CD4-positive, alpha-beta T cell treated with Interleukin-2 at 100 ng/mL for 4 hours (primary cell): ENCODE measurements around the gene C6orf62.
A peak's percentile ranks its signal among the peaks of the same experiment; 100 is the strongest.
"Not testable (repeated sequence)": the region's sequence is repeated elsewhere in the genome, so short reads cannot be mapped to it uniquely, and the experiment has no call there.

Experiments used
- DNase-seq: peaks from one replicate; pipeline ENCODE4 v3.0.0-alpha.2; 2020; ENCODE audit warnings: low spot score

C6orf62 gene

GRCh38 chr6:24668066-24668996 lies 50.6 kb downstream of the C6orf62 start:
- not testable (repeated sequence) for DNase-seq

DNA sequence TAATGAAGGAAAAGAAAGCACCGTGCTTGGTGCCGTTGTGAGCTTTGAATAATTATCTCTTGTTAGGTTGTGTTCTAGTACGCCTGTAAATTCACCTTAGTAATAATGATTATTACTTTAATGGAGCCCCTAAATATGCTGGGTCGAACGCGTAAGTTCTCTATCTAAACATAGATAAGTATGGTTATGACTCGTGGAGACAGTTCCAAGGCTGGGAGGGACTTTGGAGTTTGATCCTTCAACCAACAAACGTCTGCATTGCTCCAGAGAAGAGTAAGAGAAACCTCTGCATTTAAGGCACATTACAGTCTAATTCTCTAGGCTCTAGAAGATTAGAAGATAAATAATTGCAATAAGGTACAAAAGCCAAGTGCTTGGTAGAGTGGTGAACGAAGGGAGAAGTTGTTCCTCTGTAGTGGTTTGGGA lies 51.6 kb downstream of the C6orf62 start:
- no peak for DNase-seq

DNA sequence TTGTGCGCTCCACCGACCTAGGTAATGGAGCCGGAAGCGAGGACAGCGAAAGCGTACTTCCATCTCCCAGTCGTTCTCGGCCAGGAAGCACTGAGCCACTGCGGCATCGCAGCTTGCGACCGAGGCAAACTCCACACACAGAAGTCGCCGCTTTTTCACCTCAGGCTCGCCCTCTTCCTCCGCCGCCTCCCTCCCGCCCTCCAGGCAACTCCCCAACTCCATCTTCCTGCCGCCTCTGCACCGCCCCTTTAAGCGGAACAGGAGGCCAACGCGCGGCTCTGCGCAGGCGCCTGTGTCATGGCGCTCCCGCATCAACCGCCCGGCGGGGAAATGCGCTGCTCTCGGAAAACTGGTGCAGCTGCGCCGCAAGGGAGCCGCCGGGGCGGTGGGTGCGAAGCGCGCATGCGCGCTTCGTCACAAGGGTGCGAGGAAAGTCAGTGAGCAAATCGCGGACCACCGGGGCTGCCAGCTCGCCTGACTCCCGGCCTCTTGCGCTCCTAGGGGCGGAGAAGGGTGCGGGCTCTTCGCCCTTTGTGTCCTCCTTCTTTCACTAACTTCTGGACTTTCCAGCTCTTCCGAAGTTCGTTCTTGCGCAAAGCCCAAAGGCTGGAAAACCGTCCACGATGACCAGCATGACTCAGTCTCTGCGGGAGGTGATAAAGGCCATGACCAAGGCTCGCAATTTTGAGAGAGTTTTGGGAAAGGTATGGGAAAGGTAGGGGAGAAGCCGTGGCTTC lies 52.1 kb downstream of the C6orf62 start, which contains the start of the genes ACOT13 and TDP2:
Gene ACOT13, plus strand, starts transcription at position 437 of the 737 bp plus-strand sequence. Its CDS starts 187 bp downstream, at position 624.
Gene TDP2, minus strand, starts transcription at position 259 of the 737 bp plus-strand sequence. Its CDS starts 37 bp downstream, at position 222.
- peak; percentile 97 for DNase-seq

- DNase-seq = peak; percentile 49
These were observed 52.8 kb downstream of the C6orf62 start for GRCh38 chr6:24666097-24666640.

DNA sequence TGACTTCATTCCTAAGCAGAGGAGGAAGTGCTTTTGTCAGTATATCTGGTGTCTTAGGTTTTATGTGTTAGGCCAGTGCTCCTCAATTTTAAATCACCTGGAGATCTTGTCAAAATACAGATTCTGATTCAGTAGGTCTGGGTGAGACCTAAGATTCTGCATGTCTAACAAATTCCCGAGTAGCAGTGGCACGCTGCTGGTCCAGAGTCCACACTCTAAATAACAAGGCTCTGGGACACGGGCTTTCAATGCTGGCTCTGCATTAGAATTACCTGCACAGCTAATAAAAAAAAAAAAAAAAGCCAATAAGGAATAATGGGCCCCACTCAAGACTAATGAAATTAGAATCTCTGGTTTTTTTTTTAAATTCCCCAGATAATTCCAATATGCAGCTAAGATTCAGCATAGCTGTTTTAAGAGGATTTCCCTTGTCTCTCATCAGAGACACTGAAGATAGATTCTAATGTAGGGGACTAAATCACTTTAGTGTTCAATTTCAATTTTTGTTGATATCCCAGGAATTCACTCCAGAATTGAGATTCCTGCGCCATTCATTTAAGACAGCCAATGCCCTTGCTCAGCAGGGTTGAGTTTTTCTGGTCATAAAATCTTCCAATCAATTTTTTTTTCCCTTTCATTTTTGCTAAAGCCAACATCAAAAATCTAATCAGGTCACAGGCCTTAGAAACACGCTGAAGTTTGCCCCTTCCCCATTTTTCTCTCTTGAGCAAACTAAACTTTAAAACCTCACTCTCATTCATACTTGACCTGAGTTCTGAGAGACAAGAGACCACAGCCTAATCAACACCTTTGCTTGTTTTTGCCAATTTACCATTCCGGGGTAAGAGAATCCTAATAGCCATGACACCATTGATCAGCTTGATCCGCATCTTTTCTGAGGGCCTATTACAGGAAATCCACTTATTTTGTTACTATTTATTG lies 54.6 kb downstream of the C6orf62 start:
- no peak for DNase-seq

DNA sequence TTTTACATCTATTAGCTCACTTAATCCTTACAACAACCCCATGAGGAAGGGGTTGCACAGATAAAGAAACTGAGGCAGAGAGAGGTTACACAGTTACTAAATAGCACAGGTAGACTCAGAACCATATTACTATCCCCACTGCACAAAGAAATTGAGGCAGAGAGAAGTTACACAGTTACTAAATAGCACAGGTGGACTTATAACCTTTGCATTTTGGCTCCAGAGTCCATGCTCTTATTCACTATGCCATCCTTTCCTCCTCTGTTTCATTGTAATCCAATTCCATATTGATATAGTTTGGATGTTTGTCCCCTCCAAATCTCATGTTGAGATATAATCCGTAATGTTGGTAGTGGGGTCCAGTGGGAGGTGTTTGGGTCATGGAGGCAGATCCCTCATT lies 55.8 kb downstream of the C6orf62 start:
- no peak for DNase-seq

GRCh38 chr6:24662236-24662635 lies 56.7 kb downstream of the C6orf62 start:
- no peak for DNase-seq

DNA sequence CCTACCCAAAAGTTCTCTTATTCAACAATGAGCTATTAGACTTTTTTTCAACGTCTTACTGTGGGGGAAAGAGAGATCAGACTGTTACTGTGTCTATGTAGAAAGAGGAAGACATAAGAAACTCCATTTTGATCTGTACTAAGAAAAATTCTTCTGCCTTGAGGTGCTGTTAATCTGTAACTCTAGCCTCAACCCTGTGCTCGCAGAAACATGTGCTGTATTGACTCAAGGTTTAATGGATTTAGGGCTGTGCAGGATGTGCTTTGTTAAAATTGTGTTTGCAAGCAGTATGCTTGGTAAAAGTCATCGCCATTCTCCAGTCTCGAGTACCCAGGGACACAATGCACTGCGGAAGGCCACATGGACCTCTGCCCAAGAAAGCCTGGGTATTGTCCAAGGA lies 57.2 kb downstream of the C6orf62 start:
- not testable (repeated sequence) for DNase-seq

GRCh38 chr6:24660105-24660504 lies 58.8 kb downstream of the C6orf62 start:
- no peak for DNase-seq

- no peak for DNase-seq
These were observed 59.4 kb downstream of the C6orf62 start for GRCh38 chr6:24659561-24659960.

DNA sequence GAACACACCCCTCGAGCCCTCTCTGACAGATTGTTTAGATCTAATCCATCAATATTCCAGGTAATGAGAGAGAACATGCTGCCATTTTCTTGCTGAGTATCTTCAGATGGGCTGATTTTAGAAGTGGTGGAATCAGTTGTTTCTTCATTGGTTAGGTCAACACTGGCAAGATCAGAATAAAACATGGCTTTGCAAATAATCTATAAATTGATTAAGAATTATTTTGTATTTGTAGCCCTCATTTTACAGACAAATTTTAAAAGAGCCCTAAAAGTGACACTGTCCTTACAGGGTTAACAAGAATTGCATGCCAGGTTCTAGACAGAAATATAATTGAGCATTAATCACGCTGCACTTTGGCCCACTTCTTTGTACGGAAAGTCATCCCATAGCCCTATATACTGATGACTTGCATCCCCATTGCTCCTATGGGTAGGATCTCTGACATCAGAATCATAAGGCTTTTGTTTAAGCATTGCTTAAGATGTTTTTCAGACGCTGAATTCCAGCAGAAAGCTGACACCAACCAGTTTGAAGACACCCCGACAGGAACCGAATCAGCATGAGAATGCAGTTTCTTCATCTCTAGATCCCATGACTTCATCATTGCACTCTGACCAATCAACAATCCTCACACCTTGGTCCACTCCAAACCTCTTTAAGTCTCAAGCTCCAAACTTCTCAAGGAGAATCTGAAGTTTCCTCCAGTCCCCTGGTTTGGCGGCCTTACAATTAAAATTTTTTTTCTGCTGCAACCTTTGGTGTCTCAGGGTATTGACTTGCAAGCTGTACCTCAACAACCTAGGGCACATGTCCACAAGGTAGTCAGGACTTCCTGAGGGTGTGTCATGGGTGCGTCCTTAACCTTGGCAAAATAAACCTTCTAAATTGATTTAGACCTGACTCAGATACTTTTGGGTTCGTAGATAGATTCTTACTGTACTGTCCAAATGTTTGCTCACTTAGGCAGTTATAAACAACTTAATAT lies 60.1 kb downstream of the C6orf62 start:
- no peak for DNase-seq

DNA sequence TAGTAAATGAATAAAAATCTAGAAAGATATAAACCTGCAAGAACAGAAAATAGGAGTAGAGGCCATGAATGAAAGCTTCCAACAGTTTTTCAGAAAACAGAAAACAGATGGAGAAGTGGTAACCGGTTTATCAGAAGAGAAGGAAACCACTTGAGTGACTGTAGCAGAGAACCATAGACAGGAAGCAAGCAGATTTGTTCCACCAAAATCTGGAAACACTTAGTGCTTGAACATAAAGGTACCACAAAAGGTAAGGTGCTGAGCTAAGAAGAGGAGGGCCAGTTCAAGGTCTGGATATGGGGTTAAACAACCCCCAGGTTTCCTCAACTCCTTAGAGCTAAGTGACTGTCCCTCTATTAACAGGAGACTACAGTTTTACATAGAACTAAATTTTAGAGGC lies 63.7 kb downstream of the C6orf62 start:
- DNase-seq = no peak
